ENCODE data around the gene PCSK2. TPM values are rescaled to one million over a fixed set of nuclear protein-coding genes. Genes with fewer than 3 reads are reported as not detected.

Gene PCSK2
- total RNA-seq, 1 donor from 2014 or later, result 0.86 TPM

DNA sequence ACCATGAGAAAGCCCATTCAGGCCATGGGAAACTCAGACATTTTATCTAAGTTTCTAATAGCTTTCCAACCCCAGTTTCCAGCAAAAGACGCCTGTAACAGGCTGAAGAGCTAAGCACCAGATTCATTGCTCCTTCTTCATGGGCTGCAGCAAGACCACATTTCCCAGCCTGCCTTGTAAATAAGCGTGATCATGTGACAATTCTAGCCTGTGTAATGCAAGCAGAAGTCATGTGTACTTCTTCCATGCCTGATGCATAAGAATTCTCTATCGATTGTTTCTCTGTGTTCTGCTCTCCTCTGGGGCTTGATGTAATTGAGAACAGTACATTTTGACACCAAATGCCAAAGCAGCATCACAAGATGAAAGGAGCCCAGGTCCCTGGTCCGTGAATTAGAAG is 6.8 kb downstream of the PCSK2 start:
- ATAC-seq (ENCODE audit: poor library complexity) (no peak), DNase-seq (no peak)
- intact Hi-C loops (cut with DNase I), result no loop called here

DNA sequence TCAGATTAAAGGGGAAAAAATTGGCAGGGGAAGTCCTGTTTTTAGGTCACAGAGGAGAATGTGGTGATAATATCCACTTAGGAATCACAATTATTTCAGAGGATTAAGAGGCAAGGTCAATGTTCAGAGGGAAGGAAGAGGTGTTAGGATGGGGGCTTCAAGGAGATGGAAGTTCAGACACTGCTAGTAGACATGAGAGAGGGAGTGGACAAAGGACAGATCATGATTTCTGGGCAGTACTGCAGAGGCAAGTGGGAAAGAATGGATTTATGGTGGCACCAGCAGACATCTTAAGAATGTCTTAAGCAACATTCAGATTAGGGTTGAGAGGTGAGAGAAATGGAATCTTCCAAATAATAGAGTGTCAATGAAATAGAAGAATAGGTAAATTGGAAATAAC is 9.9 kb downstream of the PCSK2 start:
- ATAC-seq (ENCODE audit: poor library complexity), result no peak
- intact Hi-C loops (cut with DNase I), result no loop called here

GRCh38 chr20:17248224-17248623 is 21.4 kb downstream of the PCSK2 start:
- ATAC-seq (ENCODE audit: poor library complexity), result no peak
- no peak for DNase-seq
- intact Hi-C loops (cut with DNase I), result no loop called here

More for the DNA sequence above, 9.9 kb downstream of the PCSK2 start:
- DNase-seq, result no peak

- intact Hi-C loops (cut with DNase I), result no loop called here
- no peak for ATAC-seq (ENCODE audit: poor library complexity)
- no peak for DNase-seq
Measured at GRCh38 chr20:17262786-17263185, 35.9 kb downstream of the PCSK2 start.

- DNase-seq (no peak), ATAC-seq (ENCODE audit: poor library complexity) (no peak)
- intact Hi-C loops (cut with DNase I), result no loop called here
Measured at GRCh38 chr20:17273717-17274116, 46.9 kb downstream of the PCSK2 start.

DNA sequence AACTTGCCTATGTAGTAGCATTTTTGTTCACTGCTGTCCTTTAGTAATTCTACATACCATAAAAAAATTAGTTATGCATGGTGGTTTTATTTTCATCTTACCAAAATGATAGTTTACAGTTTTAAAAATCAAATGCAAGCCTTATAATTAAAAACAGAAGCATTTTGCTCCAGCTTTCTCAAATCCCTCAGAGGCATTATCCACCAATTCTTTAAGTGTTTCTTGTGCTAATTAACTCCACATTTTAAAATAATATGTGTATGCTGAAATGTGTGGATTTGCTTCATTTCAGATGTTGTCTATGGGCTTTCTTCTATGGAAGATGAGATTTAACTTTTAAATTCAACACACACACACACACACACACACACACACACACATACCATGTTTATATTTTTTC is 49.3 kb downstream of the PCSK2 start:
- DNase-seq, result no peak
- intact Hi-C loops (cut with DNase I), result no loop called here
- no peak for ATAC-seq (ENCODE audit: poor library complexity)

- ATAC-seq (ENCODE audit: poor library complexity), result no peak
- no peak for DNase-seq
- intact Hi-C loops (cut with DNase I), result no loop called here
Measured at GRCh38 chr20:17281478-17281877, 54.6 kb downstream of the PCSK2 start.

- ATAC-seq (ENCODE audit: poor library complexity) (no peak), DNase-seq (no peak)
- intact Hi-C loops (cut with DNase I), result no loop called here
Measured at GRCh38 chr20:17282501-17282900, 55.7 kb downstream of the PCSK2 start.

GRCh38 chr20:17287503-17287902 is 60.7 kb downstream of the PCSK2 start:
- no peak for ATAC-seq (ENCODE audit: poor library complexity)
- DNase-seq, result no peak
- intact Hi-C loops (cut with DNase I), result no loop called here

- intact Hi-C loops (cut with DNase I), result no loop called here
- ATAC-seq (ENCODE audit: poor library complexity) (no peak), DNase-seq (no peak)
Measured at GRCh38 chr20:17287998-17288397, 61.2 kb downstream of the PCSK2 start.

- ATAC-seq (ENCODE audit: poor library complexity) (no peak), DNase-seq (no peak)
- intact Hi-C loops (cut with DNase I), result no loop called here
Measured at GRCh38 chr20:17295151-17295726, 68.4 kb downstream of the PCSK2 start.

DNA sequence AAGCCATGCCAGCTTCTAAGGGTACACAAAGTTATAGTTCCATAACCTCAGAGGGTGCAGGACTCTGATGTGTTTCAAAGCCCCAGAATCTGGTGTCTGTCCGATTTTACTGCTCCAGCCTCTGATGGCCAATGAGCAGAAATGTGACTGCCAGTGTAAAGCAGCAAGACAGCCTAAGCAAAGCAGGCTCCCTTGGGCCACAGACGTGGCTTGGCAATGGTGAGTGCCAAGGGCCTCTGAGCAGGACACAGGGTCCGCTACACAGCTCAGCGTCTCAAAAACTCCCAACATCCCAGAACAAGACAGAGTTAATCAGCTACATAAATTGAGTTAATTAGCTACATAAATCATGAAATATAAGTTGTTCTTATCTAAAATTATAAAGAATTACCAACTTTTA is 69.2 kb downstream of the PCSK2 start:
- intact Hi-C loops (cut with DNase I), result no loop called here
- DNase-seq (no peak), ATAC-seq (ENCODE audit: poor library complexity) (no peak)

DNA sequence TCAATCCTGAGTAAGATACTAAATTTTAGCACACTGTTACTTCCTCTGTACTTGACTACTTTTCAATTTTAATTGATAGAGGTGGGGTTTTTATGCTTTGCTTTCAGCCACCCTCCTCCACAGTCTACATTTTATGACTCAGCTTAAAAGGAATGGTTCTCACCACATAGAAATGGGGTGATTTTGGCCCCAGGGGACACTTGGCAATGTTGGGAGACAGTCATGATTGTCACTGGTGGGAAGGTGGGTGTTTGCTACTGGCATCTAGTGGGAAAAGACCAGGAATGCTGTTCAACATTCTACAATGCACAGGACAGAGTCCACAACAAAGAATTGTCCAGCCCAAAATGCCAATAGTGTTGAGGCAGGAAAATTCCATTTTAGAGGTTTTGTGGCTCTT is 71.3 kb downstream of the PCSK2 start:
- ATAC-seq (ENCODE audit: poor library complexity) (no peak), DNase-seq (no peak)
- intact Hi-C loops (cut with DNase I), result no loop called here

DNA sequence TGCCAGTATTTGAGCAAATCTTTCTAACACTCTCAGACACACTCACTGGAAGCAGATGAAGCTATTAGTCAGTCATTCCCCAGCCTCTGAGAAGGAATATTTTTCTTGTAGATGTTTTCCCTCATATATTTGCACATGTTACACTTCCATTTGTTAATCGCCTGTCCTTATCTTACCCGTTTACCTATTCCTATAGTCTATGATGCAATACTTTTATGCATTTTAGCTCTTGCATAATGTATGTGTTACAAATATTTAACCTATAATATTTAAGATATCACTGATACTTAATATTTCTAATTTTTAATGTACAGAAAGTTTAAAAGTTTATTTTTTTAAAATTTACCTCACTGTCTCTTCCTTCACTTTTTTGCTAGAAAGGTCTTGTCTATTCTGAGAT is 71.9 kb downstream of the PCSK2 start:
- intact Hi-C loops (cut with DNase I), result no loop called here
- ATAC-seq (ENCODE audit: poor library complexity), result no peak
- DNase-seq, result no peak

GRCh38 chr20:17300113-17300512 is 73.3 kb downstream of the PCSK2 start:
- DNase-seq, result no peak
- ATAC-seq (ENCODE audit: poor library complexity), result no peak
- intact Hi-C loops (cut with DNase I), result no loop called here

DNA sequence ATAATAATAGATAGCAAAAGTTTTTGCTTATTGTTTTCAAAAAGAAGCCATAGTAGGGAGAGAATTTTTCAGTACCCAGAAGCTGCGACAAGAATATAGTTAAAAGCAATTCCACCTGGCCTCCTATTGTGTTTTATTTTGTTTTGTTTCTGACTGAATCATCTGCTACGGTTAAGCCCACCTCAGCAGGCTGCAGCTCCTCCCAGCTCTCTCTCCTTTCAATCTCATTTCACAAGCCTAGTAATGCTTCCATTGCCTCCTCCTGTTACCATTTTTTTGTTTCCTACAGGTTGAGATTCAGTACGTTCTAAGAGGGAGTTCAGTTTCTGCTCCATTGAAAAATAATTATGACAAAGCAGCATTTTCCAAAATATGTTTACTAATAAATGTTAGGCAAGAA is 77.9 kb downstream of the PCSK2 start:
- ATAC-seq (ENCODE audit: poor library complexity), result no peak
- no peak for DNase-seq
- intact Hi-C loops (cut with DNase I), result no loop called here

DNA sequence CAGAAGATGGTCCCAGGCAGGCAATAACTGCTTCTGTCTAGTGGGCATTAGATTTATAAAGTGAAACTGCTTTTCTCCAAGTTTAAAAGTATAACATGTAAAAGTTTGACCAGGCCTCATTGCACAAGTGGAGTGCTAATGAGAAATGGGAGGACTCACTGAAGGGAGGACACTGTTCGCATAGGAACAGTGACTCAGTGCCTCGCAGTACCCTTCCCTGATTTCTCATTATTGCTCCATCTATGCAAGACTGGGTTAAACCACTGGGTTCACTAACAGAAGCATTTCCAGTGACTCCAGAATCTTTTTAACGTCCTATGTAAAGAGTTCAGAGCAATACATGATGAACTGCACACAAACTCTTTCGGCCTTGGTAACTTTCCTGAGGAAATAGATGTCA is 79.6 kb downstream of the PCSK2 start:
- ATAC-seq (ENCODE audit: poor library complexity) (no peak), DNase-seq (no peak)
- intact Hi-C loops (cut with DNase I), result no loop called here

DNA sequence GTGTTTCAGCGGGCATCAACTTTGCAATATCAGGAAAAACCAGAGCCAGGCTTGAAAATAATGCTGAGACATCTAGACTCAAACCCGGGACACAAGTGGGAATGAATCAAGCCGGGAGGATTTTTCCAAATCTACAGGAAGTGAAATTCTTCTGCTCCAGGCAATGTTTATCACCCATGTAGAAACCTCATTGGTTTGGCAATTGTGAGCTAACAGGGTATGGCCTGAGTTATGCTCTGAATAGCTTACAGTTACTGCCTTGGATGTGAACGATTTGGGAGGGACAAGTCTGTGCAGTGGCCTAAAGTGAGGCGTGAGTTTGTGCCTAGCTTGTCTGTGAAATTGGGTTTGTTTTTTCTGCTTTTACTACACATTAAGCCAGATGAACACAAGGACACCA is 87.4 kb downstream of the PCSK2 start:
- ATAC-seq (ENCODE audit: poor library complexity) (no peak), DNase-seq (no peak)
- intact Hi-C loops (cut with DNase I), result no loop called here

GRCh38 chr20:17315407-17316231 is 88.8 kb downstream of the PCSK2 start:
- DNase-seq, result no peak
- intact Hi-C loops (cut with DNase I), result no loop called here
- no peak for ATAC-seq (ENCODE audit: poor library complexity)

DNA sequence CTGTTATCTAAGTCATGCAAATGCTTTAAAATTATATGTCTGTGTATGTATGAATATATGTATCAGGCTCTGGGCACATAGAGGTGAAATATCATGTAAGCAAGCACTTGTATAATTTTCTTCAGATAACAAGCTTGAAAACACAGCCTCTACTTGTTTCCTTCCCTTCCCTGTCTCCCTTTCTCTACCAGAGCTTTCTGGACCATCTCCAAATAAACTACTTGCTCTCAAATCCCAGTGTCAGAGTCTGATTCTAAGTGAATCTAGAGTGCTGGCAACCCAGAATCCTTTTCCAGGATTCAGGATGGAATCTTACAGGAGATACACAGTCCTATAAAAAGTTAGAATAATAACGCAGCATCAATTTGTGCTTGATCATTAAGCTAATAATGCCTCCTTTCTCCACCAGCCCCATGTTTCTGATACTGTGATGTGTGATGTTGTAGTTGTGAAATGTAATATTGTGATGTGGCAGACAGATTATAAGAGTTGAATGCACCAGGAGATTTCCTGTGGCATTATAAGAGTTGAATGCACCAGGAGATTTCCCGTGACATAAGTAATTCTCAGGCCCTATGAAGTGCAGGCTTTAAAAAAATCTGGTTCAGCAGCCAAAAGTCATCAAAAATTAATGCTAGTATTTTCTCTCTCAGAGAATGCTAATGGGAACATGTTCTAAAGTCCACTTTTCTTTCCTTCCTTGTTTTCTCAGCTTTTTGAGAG is 89.6 kb downstream of the PCSK2 start:
- ATAC-seq (ENCODE audit: poor library complexity) (no peak), DNase-seq (no peak)
- intact Hi-C loops (cut with DNase I), result no loop called here
